Osteoblast (primary cell): ENCODE measurements around the gene LAMC1. TPM values are rescaled to one million over a fixed set of nuclear protein-coding genes. Genes with fewer than 3 reads are reported as not detected.

Experiments used
- DNase-seq: peaks from one replicate; pipeline ENCODE4 v3.0.0; 2011; ENCODE audit warnings: low spot score, mixed read lengths; ENCODE audit not compliant: insufficient read length; ENCODE audit errors: missing footprints
- H2AFZ ChIP-seq: 2 replicates; pipeline ENCODE4 v1.6.0; 2011; ENCODE audit warnings: mild to moderate bottlenecking, low read length
- H3K27ac ChIP-seq: 2 replicates; pipeline ENCODE4 v1.5.1; 2011; ENCODE audit warnings: mild to moderate bottlenecking, low read depth, low read length, moderate library complexity
- H3K27me3 ChIP-seq: 2 replicates; pipeline ENCODE4 v1.6.0; 2012; ENCODE audit warnings: mild to moderate bottlenecking, control low read depth, inconsistent platforms, low read length, moderate library complexity; ENCODE audit not compliant: insufficient read depth
- H3K36me3 ChIP-seq: 2 replicates; pipeline ENCODE4 v1.5.1; 2011; ENCODE audit warnings: mild to moderate bottlenecking, low read length, control low read depth, moderate library complexity; ENCODE audit not compliant: insufficient read depth
- H3K4me1 ChIP-seq: 2 replicates; pipeline ENCODE4 v1.5.1; 2011; ENCODE audit warnings: mild to moderate bottlenecking, low read length, control low read depth, moderate library complexity; ENCODE audit not compliant: insufficient read depth
- H3K4me2 ChIP-seq: 2 replicates; pipeline ENCODE4 v1.6.0; 2011; ENCODE audit warnings: mild to moderate bottlenecking, low read length; ENCODE audit not compliant: insufficient read depth
- H3K4me3 ChIP-seq: fragments of 200-600 bp; sonication (generic); 3 replicates; pipeline ENCODE4 v1.5.1; 2012; ENCODE audit warnings: mild to moderate bottlenecking, low read length, inconsistent platforms; ENCODE audit not compliant: insufficient read depth
- H3K79me2 ChIP-seq: 2 replicates; pipeline ENCODE4 v1.6.0; 2012; ENCODE audit warnings: mild to moderate bottlenecking, low read length, control low read depth, inconsistent platforms; ENCODE audit not compliant: insufficient read depth
- H3K9me3 ChIP-seq: 2 replicates; pipeline ENCODE4 v1.5.1; 2011; ENCODE audit warnings: low read depth, low read length, control low read depth
- H4K20me1 ChIP-seq: 2 replicates; pipeline ENCODE4 v1.6.0; 2012; ENCODE audit warnings: mild to moderate bottlenecking, low read length, control low read depth; ENCODE audit not compliant: insufficient read depth
- total RNA-seq: library from RNA; depleted of rRNA; stranded (reverse); fragments of >200 nt; gene quantifications from 2 replicates; pipeline ENCODE4 v1.2.3, GENCODE V29; 2012
- TF ChIP-seq, protein P1 (sequence below): IDR thresholded peaks from 2 replicates; pipeline ENCODE4 v1.5.1; 2011; ENCODE audit warnings: mild to moderate bottlenecking, low read depth, low read length, moderate library complexity; ENCODE audit errors: extremely low read depth

Gene LAMC1
- total RNA-seq, result 903 and 966 TPM in 2 replicates

- TF ChIP-seq, protein P1, sequence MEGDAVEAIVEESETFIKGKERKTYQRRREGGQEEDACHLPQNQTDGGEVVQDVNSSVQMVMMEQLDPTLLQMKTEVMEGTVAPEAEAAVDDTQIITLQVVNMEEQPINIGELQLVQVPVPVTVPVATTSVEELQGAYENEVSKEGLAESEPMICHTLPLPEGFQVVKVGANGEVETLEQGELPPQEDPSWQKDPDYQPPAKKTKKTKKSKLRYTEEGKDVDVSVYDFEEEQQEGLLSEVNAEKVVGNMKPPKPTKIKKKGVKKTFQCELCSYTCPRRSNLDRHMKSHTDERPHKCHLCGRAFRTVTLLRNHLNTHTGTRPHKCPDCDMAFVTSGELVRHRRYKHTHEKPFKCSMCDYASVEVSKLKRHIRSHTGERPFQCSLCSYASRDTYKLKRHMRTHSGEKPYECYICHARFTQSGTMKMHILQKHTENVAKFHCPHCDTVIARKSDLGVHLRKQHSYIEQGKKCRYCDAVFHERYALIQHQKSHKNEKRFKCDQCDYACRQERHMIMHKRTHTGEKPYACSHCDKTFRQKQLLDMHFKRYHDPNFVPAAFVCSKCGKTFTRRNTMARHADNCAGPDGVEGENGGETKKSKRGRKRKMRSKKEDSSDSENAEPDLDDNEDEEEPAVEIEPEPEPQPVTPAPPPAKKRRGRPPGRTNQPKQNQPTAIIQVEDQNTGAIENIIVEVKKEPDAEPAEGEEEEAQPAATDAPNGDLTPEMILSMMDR, result no peak
- peak; percentile 97 for DNase-seq
- H2AFZ ChIP-seq, result peak within 1 kb of the TSS; percentile 61
Observed at GRCh38 chr1:183023146-183023600, at the start of gene LAMC1. Gene LAMC1 (plus strand): TSS chr1:183023420. CDS start chr1:183023717, 297 bp downstream.

GRCh38 chr1:182974506-182975191, 48.6 kb upstream of the LAMC1 start:
- H3K27ac ChIP-seq, result no peak overlapping the region
- H3K4me2 ChIP-seq, result no peak overlapping the region
- H3K27me3 ChIP-seq, result no peaks in the 10 kb centered on the region
- H3K4me1 ChIP-seq, result no peaks in the 10 kb centered on the region
- DNase-seq, result no peak
- no peaks in the 10 kb centered on the region for H3K79me2 ChIP-seq
- no peaks in the 10 kb centered on the region for H3K36me3 ChIP-seq
- no peaks in the 10 kb centered on the region for H3K9me3 ChIP-seq
- H4K20me1 ChIP-seq, result no peaks in the 10 kb centered on the region
- no peak overlapping the region for H3K4me3 ChIP-seq
- H2AFZ ChIP-seq, result no peak overlapping the region
- TF ChIP-seq, protein P1, result no peak

More at GRCh38 chr1:183023146-183023600, at the start of gene LAMC1:
- Histone ChIP-seq H3K36me3 (peaks cover under 1% of the 10 kb centered on the region), H3K9me3 (no peaks in the 10 kb centered on the region), H3K4me2 (peak within 1 kb of the TSS; percentile 90), H3K27me3 (no peaks in the 10 kb centered on the region), H3K4me1 (peaks cover 27% of the 10 kb centered on the region), H3K79me2 (peaks cover 48% of the 10 kb centered on the region), H3K27ac (peak within 1 kb of the TSS; percentile 96), H4K20me1 (peaks cover 20% of the 10 kb centered on the region), H3K4me3 (peak within 1 kb of the TSS; percentile 92)

- Histone ChIP-seq H3K4me2 (no peak overlapping the region), H2AFZ (no peak overlapping the region), H3K27me3 (no peaks in the 10 kb centered on the region), H3K4me1 (no peaks in the 10 kb centered on the region), H3K27ac (no peak overlapping the region), H3K9me3 (no peaks in the 10 kb centered on the region), H3K4me3 (no peak overlapping the region), H4K20me1 (no peaks in the 10 kb centered on the region), H3K79me2 (no peaks in the 10 kb centered on the region), H3K36me3 (no peaks in the 10 kb centered on the region)
- TF ChIP-seq, protein P1, result no peak
- DNase-seq, result no peak
Observed at GRCh38 chr1:182977480-182977879, 45.7 kb upstream of the LAMC1 start.

GRCh38 chr1:182978151-182978853, 44.9 kb upstream of the LAMC1 start:
- no peaks in the 10 kb centered on the region for H4K20me1 ChIP-seq
- H3K9me3 ChIP-seq, result no peaks in the 10 kb centered on the region
- no peak overlapping the region for H3K4me2 ChIP-seq
- no peaks in the 10 kb centered on the region for H3K4me1 ChIP-seq
- H2AFZ ChIP-seq, result no peak overlapping the region
- H3K27ac ChIP-seq, result no peak overlapping the region
- DNase-seq, result no peak
- H3K79me2 ChIP-seq, result no peaks in the 10 kb centered on the region
- no peaks in the 10 kb centered on the region for H3K27me3 ChIP-seq
- no peaks in the 10 kb centered on the region for H3K36me3 ChIP-seq
- no peak overlapping the region for H3K4me3 ChIP-seq
- TF ChIP-seq, protein P1, result no peak
